Bronchial epithelial cell (primary cell): ENCODE measurements around the gene YWHAE. TPM values are rescaled to one million over a fixed set of nuclear protein-coding genes. Genes with fewer than 3 reads are reported as not detected.
"Not testable (repeated sequence)": the region's sequence is repeated elsewhere in the genome, so short reads cannot be mapped to it uniquely, and the experiment has no call there.

ENCODE experiments used
- DNase-seq: peaks from one replicate; pipeline ENCODE4 v3.0.0-alpha.2; 2010; ENCODE audit warnings: low read depth
- FAIRE-seq: peaks from 2 replicates; lab custom pipeline; 2011; peaks lifted over from hg19 to GRCh38; lab: Jason Lieb, UNC
- H3K27me3 ChIP-seq: 2 replicates; pipeline ENCODE4 v1.5.1; 2011; ENCODE audit warnings: low read length; ENCODE audit not compliant: control insufficient read depth, insufficient read depth
- H3K36me3 ChIP-seq: 2 replicates; pipeline ENCODE4 v1.5.1; 2011; ENCODE audit warnings: low read length; ENCODE audit not compliant: control insufficient read depth, insufficient read depth
- H3K4me3 ChIP-seq: 2 replicates; pipeline ENCODE4 v1.5.1; 2011; ENCODE audit warnings: mild to moderate bottlenecking, low read depth, low read length, control low read depth
- CTCF ChIP-seq: IDR thresholded peaks from 2 replicates; pipeline ENCODE4 v1.5.1; 2011; ENCODE audit warnings: mild to moderate bottlenecking, moderate library complexity, low read length, control low read depth, inconsistent platforms; ENCODE audit not compliant: insufficient read depth, severe bottlenecking
- total RNA-seq: library from RNA; depleted of rRNA; stranded (reverse); fragments of >200 nt; gene quantifications from 2 replicates; pipeline ENCODE4 v1.2.1, GENCODE V29; 2014

Gene YWHAE
- total RNA-seq, 1 donor from 2014 or later, result 307 TPM

GRCh38 chr17:1423456-1424135, 23.6 kb upstream of the YWHAE start:
- H3K4me3 ChIP-seq, result no peak overlapping the region
- TF ChIP-seq CTCF, result no peak
- peak; percentile 7 for FAIRE-seq
- peaks cover 4% of the 10 kb centered on the region for H3K36me3 ChIP-seq
- no peaks in the 10 kb centered on the region for H3K27me3 ChIP-seq
- no peak for DNase-seq

DNA sequence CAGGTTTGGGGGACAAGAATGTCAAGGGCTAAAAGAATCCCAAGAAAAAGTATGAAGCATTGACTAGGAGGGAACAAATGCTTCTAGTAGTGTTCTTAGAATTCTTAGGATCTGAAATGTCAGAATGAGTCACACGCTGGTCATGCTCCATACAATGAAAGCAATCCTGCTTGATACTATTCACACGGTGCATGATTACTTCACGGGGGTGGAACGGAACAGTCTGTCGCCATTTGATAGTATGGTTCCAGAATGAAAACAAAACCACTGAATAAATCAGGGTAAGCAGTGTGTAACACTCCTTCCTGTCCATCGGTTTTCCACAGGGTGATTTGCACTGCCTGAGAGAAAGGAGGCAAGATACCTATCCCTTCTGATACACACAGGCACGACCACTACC, 22.9 kb upstream of the YWHAE start:
- no peak for TF ChIP-seq CTCF
- H3K4me3 ChIP-seq, result no peak overlapping the region
- FAIRE-seq (peak; percentile 89), DNase-seq (peak; percentile 98)
- no peaks in the 10 kb centered on the region for H3K27me3 ChIP-seq
- peaks cover 4% of the 10 kb centered on the region for H3K36me3 ChIP-seq

GRCh38 chr17:1421470-1421869, 21.4 kb upstream of the YWHAE start:
- no peak for FAIRE-seq
- H3K36me3 ChIP-seq, result peaks cover 4% of the 10 kb centered on the region
- no peak for DNase-seq
- H3K4me3 ChIP-seq, result no peak overlapping the region
- H3K27me3 ChIP-seq, result no peaks in the 10 kb centered on the region
- TF ChIP-seq CTCF, result no peak

- no peaks in the 10 kb centered on the region for H3K27me3 ChIP-seq
- peaks cover 4% of the 10 kb centered on the region for H3K36me3 ChIP-seq
- DNase-seq, result no peak
- no peak overlapping the region for H3K4me3 ChIP-seq
- FAIRE-seq, result no peak
- TF ChIP-seq CTCF, result no peak
These were observed 21.0 kb upstream of the YWHAE start for GRCh38 chr17:1420981-1421380.

GRCh38 chr17:1420163-1420562, 20.1 kb upstream of the YWHAE start:
- H3K36me3 ChIP-seq, result peaks cover 3% of the 10 kb centered on the region
- DNase-seq (no peak), FAIRE-seq (no peak)
- no peaks in the 10 kb centered on the region for H3K27me3 ChIP-seq
- no peak for TF ChIP-seq CTCF
- no peak overlapping the region for H3K4me3 ChIP-seq

DNA sequence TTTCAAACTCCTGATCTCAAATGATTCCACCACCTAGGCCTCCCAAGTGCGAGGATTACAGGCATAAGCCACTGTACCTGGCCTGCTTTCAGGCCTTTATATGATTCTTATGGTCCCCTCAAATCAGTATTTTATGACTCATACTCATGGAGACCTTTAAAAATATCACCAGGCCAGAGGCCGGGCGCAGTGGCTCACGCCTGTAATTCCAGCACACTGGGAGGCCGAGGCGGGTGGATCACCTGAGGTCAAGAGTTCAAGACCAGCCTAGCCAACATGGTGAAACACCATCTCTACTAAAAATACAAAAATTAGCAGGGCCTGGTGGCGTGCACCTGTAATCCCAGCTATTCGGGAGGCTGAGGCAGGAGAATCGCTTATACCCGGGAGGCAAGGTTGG, 18.5 kb upstream of the YWHAE start:
- FAIRE-seq, H3K27me3 ChIP-seq, DNase-seq, H3K4me3 ChIP-seq, H3K36me3 ChIP-seq: not testable (repeated sequence)
